Neuronal stem cell (in vitro differentiated cells): ENCODE data around the gene ACKR1.

Source experiments
- DNase-seq: peaks from one replicate; pipeline ENCODE4 v3.0.0-alpha.2; 2013; ENCODE audit warnings: low spot score
- H2AFZ ChIP-seq: one replicate; pipeline ENCODE4 v1.6.1; 2013; ENCODE audit warnings: mild to moderate bottlenecking, low read length, inconsistent platforms
- H2AK5ac ChIP-seq: 2 replicates; pipeline ENCODE4 v1.6.1; 2013; ENCODE audit warnings: low read depth, mild to moderate bottlenecking, inconsistent platforms, low read length, moderate library complexity, mixed read lengths
- H2BK120ac ChIP-seq: 2 replicates; pipeline ENCODE4 v1.6.1; 2013; ENCODE audit warnings: low read depth, mild to moderate bottlenecking, inconsistent platforms, low read length, moderate library complexity, mixed read lengths
- H2BK12ac ChIP-seq: one replicate; pipeline ENCODE4 v1.6.1; 2013; ENCODE audit warnings: low read length, inconsistent platforms
- H2BK15ac ChIP-seq: 2 replicates; pipeline ENCODE4 v1.6.1; 2013; ENCODE audit warnings: mild to moderate bottlenecking, low read length, inconsistent platforms, mixed read lengths
- H2BK5ac ChIP-seq: one replicate; pipeline ENCODE4 v1.6.1; 2013; ENCODE audit warnings: inconsistent platforms, mild to moderate bottlenecking, low read length, moderate library complexity
- H3K14ac ChIP-seq: one replicate; pipeline ENCODE4 v1.6.1; 2013; ENCODE audit warnings: low read length, inconsistent platforms
- H3K18ac ChIP-seq: 2 replicates; pipeline ENCODE4 v1.6.1; 2013; ENCODE audit warnings: low read length, inconsistent platforms
- H3K23ac ChIP-seq: 2 replicates; pipeline ENCODE4 v1.6.1; 2013; ENCODE audit warnings: low read depth, mild to moderate bottlenecking, mixed read lengths, low read length, inconsistent platforms; ENCODE audit not compliant: poor library complexity
- H3K27ac ChIP-seq: replicated peaks from 3 replicates; pipeline ENCODE4 v1.5.1; 2013; ENCODE audit warnings: low read length, inconsistent platforms
- H3K27me3 ChIP-seq, 3 experiments: 2 replicates each; pipeline ENCODE4 v1.6.1; 2013; ENCODE audit warnings: low read length in 3 of 3, mild to moderate bottlenecking in 2 of 3, inconsistent platforms in 1 of 3, low read depth in 1 of 3, mixed read lengths in 1 of 3, moderate library complexity in 1 of 3; ENCODE audit not compliant: control insufficient read depth in 3 of 3, insufficient read depth in 3 of 3
- H3K36me3 ChIP-seq, 2 donors: replicated peaks in 1 of 2; 2 replicates each; pipeline ENCODE4 v1.6.1; 2013; ENCODE audit warnings: low read length in 2 of 2; ENCODE audit not compliant: control insufficient read depth in 2 of 2, insufficient read depth in 2 of 2
- H3K4ac ChIP-seq: 2 replicates; pipeline ENCODE4 v1.6.1; 2013; ENCODE audit warnings: inconsistent platforms, mild to moderate bottlenecking, low read length, moderate library complexity
- H3K4me1 ChIP-seq, 2 donors: 1 replicate in 1 of 2; 2 replicates in 1 of 2; pipeline ENCODE4 v1.6.1; 2013; ENCODE audit warnings: low read length in 2 of 2, low read depth in 1 of 2; ENCODE audit not compliant: control insufficient read depth in 2 of 2, insufficient read depth in 1 of 2
- H3K4me2 ChIP-seq: one replicate; pipeline ENCODE4 v1.6.1; 2013; ENCODE audit warnings: mild to moderate bottlenecking, low read length, inconsistent platforms; ENCODE audit not compliant: insufficient read depth, poor library complexity, severe bottlenecking
- H3K4me3 ChIP-seq, 2 donors: 2 replicates each; pipeline ENCODE4 v1.5.1; 2013; ENCODE audit warnings: low read length in 2 of 2, mild to moderate bottlenecking in 2 of 2, inconsistent platforms in 1 of 2, moderate library complexity in 1 of 2
- H3K79me1 ChIP-seq: one replicate; pipeline ENCODE4 v1.6.1; 2013; ENCODE audit warnings: low read depth, mild to moderate bottlenecking, inconsistent platforms, low read length, moderate library complexity
- H3K9ac ChIP-seq: one replicate; pipeline ENCODE4 v1.6.1; 2013; ENCODE audit warnings: mild to moderate bottlenecking, low read depth, low read length, inconsistent platforms; ENCODE audit not compliant: poor library complexity
- H3K9me3 ChIP-seq, 2 donors: replicated peaks in 1 of 2; 2 replicates each; pipeline versions ENCODE3 to v1.6.1; 2013; ENCODE audit warnings: low read length in 2 of 2, mild to moderate bottlenecking in 2 of 2, inconsistent platforms in 1 of 2, low read depth in 1 of 2, mixed read lengths in 1 of 2, moderate library complexity in 1 of 2; ENCODE audit not compliant: control insufficient read depth in 2 of 2, insufficient read depth in 1 of 2
- H4K8ac ChIP-seq: one replicate; pipeline ENCODE4 v1.6.1; 2013; ENCODE audit warnings: low read depth, mild to moderate bottlenecking, inconsistent platforms, low read length, moderate library complexity
- H4K91ac ChIP-seq: one replicate; pipeline ENCODE4 v1.6.1; 2013; ENCODE audit warnings: low read length, low read depth, mild to moderate bottlenecking, inconsistent platforms; ENCODE audit not compliant: poor library complexity
- WGBS, 2 donors: extraction: QIAGEN DNeasy Blood & Tissue Kit; methylation state at CpG; one replicate each; pipeline ENCODE4 v1.1.7; 2013; ENCODE audit warnings: missing lambda C conversion rate in 2 of 2, mixed read lengths in 1 of 2; ENCODE audit not compliant: insufficient read length in 2 of 2, insufficient replicate concordance in 1 of 2; ENCODE audit errors: extremely low coverage in 2 of 2; 5-methylcytosine and 5-hydroxymethylcytosine counted together

ACKR1 gene

GRCh38 chr1:159203610-159204009, 1.1 kb upstream of the ACKR1 start:
- H2BK12ac ChIP-seq = no peak overlapping the region
- H3K9me3 ChIP-seq = no peaks in the 10 kb centered on the region
- H3K9ac ChIP-seq = no peak overlapping the region
- no peak overlapping the region for H3K4me2 ChIP-seq
- H3K23ac ChIP-seq = no peak overlapping the region
- H2AFZ ChIP-seq = no peak overlapping the region
- H3K4me1 ChIP-seq = peaks cover 4% of the 10 kb centered on the region in 2 donors
- H2BK5ac ChIP-seq = no peak overlapping the region
- no peak for DNase-seq
- no peak overlapping the region for H3K18ac ChIP-seq
- no peak overlapping the region for H2AK5ac ChIP-seq
- no peak overlapping the region for H3K4me3 ChIP-seq
- H3K27ac ChIP-seq = no peak overlapping the region
- H3K79me1 ChIP-seq = no peaks in the 10 kb centered on the region
- H3K36me3 ChIP-seq = no peaks in the 10 kb centered on the region
- H2BK120ac ChIP-seq = no peak overlapping the region
- H3K27me3 ChIP-seq = peaks cover 0 to 45% (median 0%) of the 10 kb centered on the region in 3 experiments
- H2BK15ac ChIP-seq = no peak overlapping the region
- no CpG with 5 or more reads among the region's 6 CpGs for WGBS, 2 donors
- H3K4ac ChIP-seq = no peak overlapping the region
- no peak overlapping the region for H4K8ac ChIP-seq
- no peak overlapping the region for H3K14ac ChIP-seq
- H4K91ac ChIP-seq = no peak overlapping the region

DNA sequence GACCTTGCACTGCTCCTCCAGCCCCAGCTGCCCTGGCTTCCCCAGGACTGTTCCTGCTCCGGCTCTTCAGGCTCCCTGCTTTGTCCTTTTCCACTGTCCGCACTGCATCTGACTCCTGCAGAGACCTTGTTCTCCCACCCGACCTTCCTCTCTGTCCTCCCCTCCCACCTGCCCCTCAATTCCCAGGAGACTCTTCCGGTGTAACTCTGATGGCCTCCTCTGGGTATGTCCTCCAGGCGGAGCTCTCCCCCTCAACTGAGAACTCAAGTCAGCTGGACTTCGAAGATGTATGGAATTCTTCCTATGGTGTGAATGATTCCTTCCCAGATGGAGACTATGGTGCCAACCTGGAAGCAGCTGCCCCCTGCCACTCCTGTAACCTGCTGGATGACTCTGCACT, 550 bp downstream of the ACKR1 start:
- Histone ChIP-seq H2BK12ac (no peak overlapping the region), H3K4me3 (no peak overlapping the region), H3K27ac (no peak overlapping the region), H2BK15ac (no peak overlapping the region), H3K9ac (no peak overlapping the region), H3K9me3 (no peaks in the 10 kb centered on the region), H3K36me3 (no peaks in the 10 kb centered on the region), H3K79me1 (no peaks in the 10 kb centered on the region), H3K27me3 (peaks cover 0 to 52% (median 0%) of the 10 kb centered on the region in 3 experiments), H3K18ac (peak overlapping the region; percentile 33), H4K91ac (no peak overlapping the region), H3K4me1 (peaks cover 4% of the 10 kb centered on the region in 2 donors), H2BK120ac (no peak overlapping the region), H3K14ac (no peak overlapping the region), H2AFZ (no peak overlapping the region), H4K8ac (no peak overlapping the region), H3K23ac (no peak overlapping the region), H3K4ac (no peak overlapping the region), H2BK5ac (no peak overlapping the region), H3K4me2 (no peak overlapping the region), H2AK5ac (no peak overlapping the region)
- no CpG with 5 or more reads among the region's 6 CpGs for WGBS, 2 donors
- no peak for DNase-seq

DNA sequence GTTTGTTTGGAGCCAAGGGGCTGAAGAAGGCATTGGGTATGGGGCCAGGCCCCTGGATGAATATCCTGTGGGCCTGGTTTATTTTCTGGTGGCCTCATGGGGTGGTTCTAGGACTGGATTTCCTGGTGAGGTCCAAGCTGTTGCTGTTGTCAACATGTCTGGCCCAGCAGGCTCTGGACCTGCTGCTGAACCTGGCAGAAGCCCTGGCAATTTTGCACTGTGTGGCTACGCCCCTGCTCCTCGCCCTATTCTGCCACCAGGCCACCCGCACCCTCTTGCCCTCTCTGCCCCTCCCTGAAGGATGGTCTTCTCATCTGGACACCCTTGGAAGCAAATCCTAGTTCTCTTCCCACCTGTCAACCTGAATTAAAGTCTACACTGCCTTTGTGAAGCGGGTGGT, 1.4 kb downstream of the ACKR1 start:
- Histone ChIP-seq H3K36me3 (no peaks in the 10 kb centered on the region), H3K27me3 (peaks cover 0 to 58% (median 0%) of the 10 kb centered on the region in 3 experiments), H3K9ac (no peak overlapping the region), H3K14ac (no peak overlapping the region), H3K79me1 (no peaks in the 10 kb centered on the region), H2BK5ac (peak overlapping the region; percentile 43), H4K91ac (no peak overlapping the region), H2BK12ac (no peak overlapping the region), H3K4ac (no peak overlapping the region), H2BK15ac (no peak overlapping the region), H3K27ac (no peak overlapping the region), H3K18ac (peak overlapping the region; percentile 39), H4K8ac (no peak overlapping the region), H2BK120ac (no peak overlapping the region), H3K23ac (no peak overlapping the region), H3K9me3 (no peaks in the 10 kb centered on the region), H3K4me3 (no peak overlapping the region), H2AK5ac (peak overlapping the region; percentile 25), H3K4me1 (peaks cover 4% of the 10 kb centered on the region in 2 donors), H2AFZ (no peak overlapping the region), H3K4me2 (no peak overlapping the region)
- no CpG with 5 or more reads among the region's 4 CpGs for WGBS, 2 donors
- DNase-seq = no peak

DNA sequence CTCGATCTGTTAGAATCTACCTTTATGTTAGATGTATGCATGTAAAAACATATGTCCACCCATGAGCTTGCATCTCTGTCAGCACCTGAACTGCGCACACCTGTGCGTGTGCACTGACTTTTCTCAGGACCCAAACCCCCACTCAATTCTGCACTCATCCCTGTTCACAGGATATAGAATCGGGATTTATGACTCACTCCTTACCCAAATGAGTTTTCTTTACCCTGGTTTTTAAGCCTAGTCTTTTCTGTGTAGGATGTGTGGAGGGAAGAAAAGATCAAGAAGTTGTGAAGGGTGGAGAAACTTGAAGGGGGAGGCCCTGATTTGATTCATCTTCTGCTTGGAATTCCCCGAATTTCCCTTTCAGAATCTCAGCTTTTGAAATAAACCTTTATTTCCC, 2.4 kb downstream of the ACKR1 start:
- H3K4me2 ChIP-seq = no peak overlapping the region
- H3K4me3 ChIP-seq = no peak overlapping the region
- H2BK120ac ChIP-seq = no peak overlapping the region
- no peak overlapping the region for H2BK5ac ChIP-seq
- no peak for DNase-seq
- H2AFZ ChIP-seq = no peak overlapping the region
- no peak overlapping the region for H3K23ac ChIP-seq
- H4K8ac ChIP-seq = no peak overlapping the region
- peaks cover 0 to 58% (median 0%) of the 10 kb centered on the region in 3 experiments for H3K27me3 ChIP-seq
- H3K9ac ChIP-seq = no peak overlapping the region
- H3K27ac ChIP-seq = no peak overlapping the region
- H3K14ac ChIP-seq = no peak overlapping the region
- peaks cover under 1 to 6% of the 10 kb centered on the region in 2 donors for H3K4me1 ChIP-seq
- no peak overlapping the region for H3K4ac ChIP-seq
- no peak overlapping the region for H2AK5ac ChIP-seq
- H2BK15ac ChIP-seq = no peak overlapping the region
- H3K36me3 ChIP-seq = no peaks in the 10 kb centered on the region
- no peak overlapping the region for H2BK12ac ChIP-seq
- H3K9me3 ChIP-seq = no peaks in the 10 kb centered on the region
- WGBS, 2 donors = no CpG with 5 or more reads among the region's 5 CpGs
- H3K18ac ChIP-seq = no peak overlapping the region
- H4K91ac ChIP-seq = no peak overlapping the region
- no peaks in the 10 kb centered on the region for H3K79me1 ChIP-seq
